NB4 (cell line): ENCODE data around the gene CSTPP1.

Experiments used
- MAX ChIP-seq: IDR thresholded peaks from 2 replicates; pipeline ENCODE4 v1.6.1; 2011; ENCODE audit warnings: low read depth, low read length
- MYC ChIP-seq: IDR thresholded peaks from 2 replicates; pipeline ENCODE4 v1.6.1; 2011; ENCODE audit warnings: low read depth, low read length
- POLR2A ChIP-seq: IDR thresholded peaks from 2 replicates; pipeline ENCODE4 v1.6.1; 2011; ENCODE audit warnings: mild to moderate bottlenecking; ENCODE audit not compliant: insufficient read length; ENCODE audit errors: extremely low read depth
- TF ChIP-seq, protein P1 (sequence below): IDR thresholded peaks from one replicate; pipeline ENCODE4 v1.5.1; 2012; ENCODE audit warnings: low read depth, low read length

DNA sequence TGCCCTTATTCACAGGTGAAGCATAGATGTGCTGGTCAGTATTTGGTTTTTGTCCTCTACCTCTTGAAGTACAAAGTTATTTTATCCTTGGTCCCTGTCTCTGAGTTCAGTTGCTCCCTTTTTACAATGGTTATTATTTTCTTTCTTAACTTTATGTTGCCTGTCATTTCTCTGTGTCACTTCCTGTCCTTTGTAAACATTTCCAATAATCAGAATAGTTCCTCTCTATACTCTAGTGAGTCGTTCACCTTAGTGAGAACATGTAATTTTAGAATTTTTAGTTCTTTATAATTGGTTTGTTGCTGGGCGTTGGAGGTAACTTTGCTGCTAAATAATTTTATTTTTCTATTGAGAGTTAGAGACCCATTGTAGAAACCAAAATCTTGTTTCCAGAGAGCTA lies 16.0 kb downstream of the CSTPP1 start:
- no peak for TF ChIP-seq POLR2A
- TF ChIP-seq, protein P1, sequence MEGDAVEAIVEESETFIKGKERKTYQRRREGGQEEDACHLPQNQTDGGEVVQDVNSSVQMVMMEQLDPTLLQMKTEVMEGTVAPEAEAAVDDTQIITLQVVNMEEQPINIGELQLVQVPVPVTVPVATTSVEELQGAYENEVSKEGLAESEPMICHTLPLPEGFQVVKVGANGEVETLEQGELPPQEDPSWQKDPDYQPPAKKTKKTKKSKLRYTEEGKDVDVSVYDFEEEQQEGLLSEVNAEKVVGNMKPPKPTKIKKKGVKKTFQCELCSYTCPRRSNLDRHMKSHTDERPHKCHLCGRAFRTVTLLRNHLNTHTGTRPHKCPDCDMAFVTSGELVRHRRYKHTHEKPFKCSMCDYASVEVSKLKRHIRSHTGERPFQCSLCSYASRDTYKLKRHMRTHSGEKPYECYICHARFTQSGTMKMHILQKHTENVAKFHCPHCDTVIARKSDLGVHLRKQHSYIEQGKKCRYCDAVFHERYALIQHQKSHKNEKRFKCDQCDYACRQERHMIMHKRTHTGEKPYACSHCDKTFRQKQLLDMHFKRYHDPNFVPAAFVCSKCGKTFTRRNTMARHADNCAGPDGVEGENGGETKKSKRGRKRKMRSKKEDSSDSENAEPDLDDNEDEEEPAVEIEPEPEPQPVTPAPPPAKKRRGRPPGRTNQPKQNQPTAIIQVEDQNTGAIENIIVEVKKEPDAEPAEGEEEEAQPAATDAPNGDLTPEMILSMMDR, result no peak
- no peak for TF ChIP-seq MYC
- TF ChIP-seq MAX, result no peak
